Ascending aorta (tissue), 2 donors: ENCODE measurements around the gene SCG2. TPM values are rescaled to one million over a fixed set of nuclear protein-coding genes. Genes with fewer than 3 reads are reported as not detected.

Experiments used
- DNase-seq, 2 donors: peaks; one replicate each; pipeline ENCODE4 v3.0.0-alpha.2; 2019; ENCODE audit warnings: low spot score in 2 of 2
- H3K27ac ChIP-seq, 2 donors: fragments of 200-600 bp; sonication (generic); one replicate each; pipeline ENCODE4 v1.5.1; 2016 to 2017; ENCODE audit warnings: mild to moderate bottlenecking in 1 of 2
- H3K27me3 ChIP-seq: fragments of 200-600 bp; sonication (generic); one replicate; pipeline ENCODE4 v1.5.1; 2017
- H3K36me3 ChIP-seq, 2 donors: fragments of 200-600 bp; sonication (generic); one replicate each; pipeline ENCODE4 v1.5.1; 2016
- H3K4me1 ChIP-seq, 2 donors: fragments of 200-600 bp; sonication (generic); one replicate each; pipeline ENCODE4 v1.5.1; 2016 to 2017; ENCODE audit warnings: mild to moderate bottlenecking in 1 of 2
- H3K4me3 ChIP-seq, 2 donors: fragments of 200-600 bp; sonication (generic); one replicate each; pipeline ENCODE4 v1.5.1; 2016 to 2017; ENCODE audit warnings: mild to moderate bottlenecking in 1 of 2
- H3K9me3 ChIP-seq, 2 donors: fragments of 200-600 bp; sonication (generic); one replicate each; pipeline ENCODE4 v1.5.1; 2016
- intact Hi-C: fragments of 100-400 bp; cut with DNase I; formaldehyde crosslinking; loops from one replicate; pipeline ENCODE4 v1.15.1; 2023
- total RNA-seq: library from RNA; depleted of rRNA; stranded (reverse); fragments of >200 nt; gene quantifications from one replicate; pipeline ENCODE4 v1.1.0, GENCODE V29; 2016
- TF ChIP-seq, protein P1 (sequence below), 3 experiments: fragments of 200-600 bp in 2 of 3; fragments of 450-650 bp in 1 of 3; sonication (generic) in 2 of 3; IDR thresholded peaks; one replicate each; pipeline ENCODE4 v1.5.1; 2016 to 2019; ENCODE audit warnings: antibody characterized with exemption in 3 of 3, mild to moderate bottlenecking in 1 of 3, moderate library complexity in 1 of 3

Gene SCG2
- total RNA-seq, 1 donor from 2014 or later: 0.32 TPM

DNA sequence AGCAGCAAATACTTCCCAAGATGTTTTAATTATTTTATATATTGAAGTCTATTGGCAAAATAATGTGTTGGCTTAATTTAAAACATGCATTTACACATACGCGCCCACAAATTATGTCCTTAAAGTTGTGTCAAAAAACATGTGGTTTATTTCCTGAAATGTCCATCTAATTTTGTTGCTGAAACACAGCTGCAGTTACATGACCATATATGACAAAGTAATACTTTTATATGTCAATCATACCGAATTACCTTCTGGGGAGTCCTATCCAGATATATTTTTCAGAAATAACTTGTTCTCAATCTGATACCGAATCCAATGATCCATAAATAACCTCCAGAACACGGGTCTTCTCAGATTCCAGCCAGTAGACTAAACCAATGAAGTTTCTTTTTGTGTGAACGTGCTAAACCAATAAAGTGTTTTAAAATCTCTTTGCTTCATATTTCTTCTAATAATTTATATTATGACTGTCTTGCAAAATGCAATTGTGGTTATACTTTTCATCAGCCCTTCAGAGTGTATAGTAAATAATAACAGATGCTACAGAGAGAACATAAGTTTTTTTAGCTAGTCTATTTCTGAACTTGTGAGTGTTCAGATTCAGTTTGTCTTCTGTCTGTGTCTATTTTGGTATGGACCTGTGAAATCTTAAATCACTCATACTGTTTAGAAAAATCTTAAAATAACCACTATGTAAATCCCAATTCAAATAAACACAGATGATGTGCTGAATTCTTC, 2.4 kb downstream of the SCG2 start:
- Histone ChIP-seq H3K9me3 (no peaks in the 10 kb centered on the region), H3K36me3 (no peaks in the 10 kb centered on the region), H3K4me3 (no peak overlapping the region), H3K27me3 (no peaks in the 10 kb centered on the region), H3K27ac (no peak overlapping the region), H3K4me1 (peaks cover 0 to 3% of the 10 kb centered on the region in 2 donors)
- DNase-seq: no peak
- intact Hi-C loops: no loop called here
- TF ChIP-seq, protein P1, sequence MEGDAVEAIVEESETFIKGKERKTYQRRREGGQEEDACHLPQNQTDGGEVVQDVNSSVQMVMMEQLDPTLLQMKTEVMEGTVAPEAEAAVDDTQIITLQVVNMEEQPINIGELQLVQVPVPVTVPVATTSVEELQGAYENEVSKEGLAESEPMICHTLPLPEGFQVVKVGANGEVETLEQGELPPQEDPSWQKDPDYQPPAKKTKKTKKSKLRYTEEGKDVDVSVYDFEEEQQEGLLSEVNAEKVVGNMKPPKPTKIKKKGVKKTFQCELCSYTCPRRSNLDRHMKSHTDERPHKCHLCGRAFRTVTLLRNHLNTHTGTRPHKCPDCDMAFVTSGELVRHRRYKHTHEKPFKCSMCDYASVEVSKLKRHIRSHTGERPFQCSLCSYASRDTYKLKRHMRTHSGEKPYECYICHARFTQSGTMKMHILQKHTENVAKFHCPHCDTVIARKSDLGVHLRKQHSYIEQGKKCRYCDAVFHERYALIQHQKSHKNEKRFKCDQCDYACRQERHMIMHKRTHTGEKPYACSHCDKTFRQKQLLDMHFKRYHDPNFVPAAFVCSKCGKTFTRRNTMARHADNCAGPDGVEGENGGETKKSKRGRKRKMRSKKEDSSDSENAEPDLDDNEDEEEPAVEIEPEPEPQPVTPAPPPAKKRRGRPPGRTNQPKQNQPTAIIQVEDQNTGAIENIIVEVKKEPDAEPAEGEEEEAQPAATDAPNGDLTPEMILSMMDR (IDR thresholded peaks at IDR 0.05): no peak

DNA sequence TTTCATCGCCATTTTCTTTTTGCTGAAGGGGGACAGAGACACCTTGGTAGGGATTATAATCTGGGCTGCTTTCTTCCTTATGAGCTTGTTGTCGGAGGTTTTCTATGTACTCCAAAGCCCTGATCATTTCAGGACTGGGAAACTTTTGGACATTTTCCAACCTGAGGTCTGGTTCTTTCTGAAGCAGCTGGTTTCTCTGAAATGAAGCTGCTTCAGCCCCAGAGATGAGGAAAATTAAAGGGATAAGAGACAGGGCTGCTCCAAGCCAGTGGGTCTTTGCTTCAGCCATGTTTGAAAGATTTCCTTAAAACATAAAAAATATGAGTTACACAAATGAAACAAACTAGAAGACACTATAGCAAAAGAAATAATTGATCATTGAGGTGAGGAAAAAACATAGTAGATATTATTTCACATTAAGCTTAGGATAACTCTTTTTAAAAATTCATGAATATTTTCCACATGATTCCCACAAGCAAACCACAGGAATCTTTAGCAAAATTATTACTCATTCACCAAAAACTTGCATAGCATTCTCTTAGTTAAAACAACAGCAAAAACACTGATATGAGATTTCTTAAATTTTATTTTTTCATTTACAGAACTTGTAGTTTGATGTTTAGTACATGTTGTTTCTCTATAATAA, 3.0 kb downstream of the SCG2 start:
- no peak for DNase-seq
- H3K4me3 ChIP-seq: no peak overlapping the region
- intact Hi-C loops: no loop called here
- no peaks in the 10 kb centered on the region for H3K27me3 ChIP-seq
- no peaks in the 10 kb centered on the region for H3K9me3 ChIP-seq
- H3K36me3 ChIP-seq: no peaks in the 10 kb centered on the region
- peaks cover 0 to 3% of the 10 kb centered on the region in 2 donors for H3K4me1 ChIP-seq
- H3K27ac ChIP-seq: peak overlapping the region in 1 of 2 donors; percentile 21
- TF ChIP-seq, protein P1 (IDR thresholded peaks at IDR 0.05): no peak

DNA sequence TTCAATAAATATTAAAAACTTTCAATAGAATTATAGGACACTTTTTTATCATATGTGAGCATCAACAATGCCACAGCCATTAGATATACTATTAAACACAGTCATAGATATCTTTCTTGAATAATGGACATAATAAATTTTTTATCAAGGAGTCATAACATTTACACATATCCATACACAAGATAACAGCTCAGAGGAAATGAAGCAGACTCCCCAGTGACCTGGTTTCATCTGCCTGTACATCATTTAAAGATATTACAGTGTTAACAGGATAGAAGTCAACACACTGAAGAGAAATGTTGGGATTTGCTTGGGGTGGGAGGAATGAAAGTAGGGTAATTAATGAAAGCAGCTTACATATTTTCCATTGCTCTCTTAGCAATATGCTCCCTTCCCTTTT, 5.1 kb downstream of the SCG2 start:
- TF ChIP-seq, protein P1 (IDR thresholded peaks at IDR 0.05): no peak
- no peaks in the 10 kb centered on the region for H3K36me3 ChIP-seq
- intact Hi-C loops: no loop called here
- H3K27ac ChIP-seq: no peak overlapping the region
- H3K27me3 ChIP-seq: no peaks in the 10 kb centered on the region
- no peak overlapping the region for H3K4me3 ChIP-seq
- no peak for DNase-seq
- no peaks in the 10 kb centered on the region for H3K9me3 ChIP-seq
- peaks cover 0 to 3% of the 10 kb centered on the region in 2 donors for H3K4me1 ChIP-seq

DNA sequence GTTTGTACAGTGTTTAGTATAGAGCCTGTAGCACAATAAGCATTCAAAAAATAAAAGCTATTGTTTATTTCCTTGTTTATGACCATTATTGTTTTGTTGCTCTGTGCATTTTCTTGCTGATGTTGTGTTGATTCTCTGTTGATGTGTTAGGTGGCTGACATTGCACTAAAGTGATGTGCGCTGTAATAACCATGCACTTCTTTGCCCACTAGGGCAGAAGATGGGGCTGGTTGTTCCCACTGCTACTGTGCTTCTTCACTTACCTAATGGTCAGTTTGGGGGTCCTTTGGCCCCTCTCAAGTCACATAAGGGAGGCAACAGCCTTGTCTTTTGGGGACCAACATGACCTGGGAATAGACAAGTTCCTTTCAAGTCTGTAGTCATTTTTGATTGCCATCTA, 6.0 kb downstream of the SCG2 start:
- Histone ChIP-seq H3K4me3 (no peak overlapping the region), H3K27ac (no peak overlapping the region), H3K9me3 (no peaks in the 10 kb centered on the region), H3K27me3 (no peaks in the 10 kb centered on the region), H3K4me1 (no peaks in the 10 kb centered on the region), H3K36me3 (no peaks in the 10 kb centered on the region)
- intact Hi-C loops: no loop called here
- TF ChIP-seq, protein P1 (IDR thresholded peaks at IDR 0.05): no peak
- no peak for DNase-seq

DNA sequence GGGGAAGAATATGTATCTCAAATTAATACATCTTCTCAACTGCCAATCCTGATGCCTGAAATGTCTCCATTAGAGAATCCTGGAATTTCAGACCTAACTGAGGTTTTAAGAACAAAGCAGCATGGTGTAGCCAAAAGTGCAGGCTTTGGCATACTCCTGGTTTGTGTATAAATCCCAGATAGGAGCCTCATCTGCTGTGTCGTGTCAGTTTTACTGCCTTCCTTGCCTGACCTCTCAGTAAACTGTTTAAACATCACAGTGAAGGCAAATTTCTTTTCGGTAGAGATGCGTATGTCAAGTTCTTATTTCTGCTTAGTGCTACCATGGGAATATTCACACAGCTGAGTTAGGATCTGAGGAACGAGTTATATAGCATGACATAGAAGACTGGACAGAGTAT, 7.3 kb downstream of the SCG2 start:
- H3K36me3 ChIP-seq: no peaks in the 10 kb centered on the region
- intact Hi-C loops: no loop called here
- no peaks in the 10 kb centered on the region for H3K4me1 ChIP-seq
- no peak overlapping the region for H3K4me3 ChIP-seq
- H3K27ac ChIP-seq: no peak overlapping the region
- no peaks in the 10 kb centered on the region for H3K27me3 ChIP-seq
- TF ChIP-seq, protein P1 (IDR thresholded peaks at IDR 0.05): no peak
- DNase-seq: no peak
- H3K9me3 ChIP-seq: no peaks in the 10 kb centered on the region
